ENCODE data around the gene GRB10.

GRB10 gene

GRCh38 chr7:50822110-50822509 lies 39.4 kb upstream of the GRB10 start:
- H4K20me1 ChIP-seq (ENCODE audit: insufficient read depth, low read length) = no peaks in the 10 kb centered on the region
- H2AFZ ChIP-seq (ENCODE audit: low read depth, low read length) = no peak overlapping the region
- H3K27me3 ChIP-seq (ENCODE audit: low read depth, low read length) = peaks cover 2% of the 10 kb centered on the region; the same call in 1 of the 2 replicates
- H3K4me1 ChIP-seq (ENCODE audit: low read length) = no peaks in the 10 kb centered on the region
- H3K79me2 ChIP-seq (ENCODE audit: low read length) = no peaks in the 10 kb centered on the region
- TF ChIP-seq, protein P1, sequence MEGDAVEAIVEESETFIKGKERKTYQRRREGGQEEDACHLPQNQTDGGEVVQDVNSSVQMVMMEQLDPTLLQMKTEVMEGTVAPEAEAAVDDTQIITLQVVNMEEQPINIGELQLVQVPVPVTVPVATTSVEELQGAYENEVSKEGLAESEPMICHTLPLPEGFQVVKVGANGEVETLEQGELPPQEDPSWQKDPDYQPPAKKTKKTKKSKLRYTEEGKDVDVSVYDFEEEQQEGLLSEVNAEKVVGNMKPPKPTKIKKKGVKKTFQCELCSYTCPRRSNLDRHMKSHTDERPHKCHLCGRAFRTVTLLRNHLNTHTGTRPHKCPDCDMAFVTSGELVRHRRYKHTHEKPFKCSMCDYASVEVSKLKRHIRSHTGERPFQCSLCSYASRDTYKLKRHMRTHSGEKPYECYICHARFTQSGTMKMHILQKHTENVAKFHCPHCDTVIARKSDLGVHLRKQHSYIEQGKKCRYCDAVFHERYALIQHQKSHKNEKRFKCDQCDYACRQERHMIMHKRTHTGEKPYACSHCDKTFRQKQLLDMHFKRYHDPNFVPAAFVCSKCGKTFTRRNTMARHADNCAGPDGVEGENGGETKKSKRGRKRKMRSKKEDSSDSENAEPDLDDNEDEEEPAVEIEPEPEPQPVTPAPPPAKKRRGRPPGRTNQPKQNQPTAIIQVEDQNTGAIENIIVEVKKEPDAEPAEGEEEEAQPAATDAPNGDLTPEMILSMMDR (IDR thresholded peaks at IDR 0.05; ENCODE audit: low read depth, low read length) = no peak
- no peak for TF ChIP-seq EZH2phosphoT487 (IDR thresholded peaks at IDR 0.05; ENCODE audit: low read depth)
- H3K9ac ChIP-seq (ENCODE audit: low read length) = no peak overlapping the region
- no peak overlapping the region for H3K4me2 ChIP-seq (ENCODE audit: low read length)
- no peaks in the 10 kb centered on the region for H3K36me3 ChIP-seq (replicated peaks; ENCODE audit: low read depth, low read length)
- no peaks in the 10 kb centered on the region for H3K9me3 ChIP-seq (ENCODE audit: insufficient read depth, low read length)
- H3K4me3 ChIP-seq (ENCODE audit: low read length) = no peak overlapping the region
- no peak overlapping the region for H3K27ac ChIP-seq (ENCODE audit: low read length)

- H2AFZ ChIP-seq (ENCODE audit: low read depth, low read length) = no peak overlapping the region
- no peaks in the 10 kb centered on the region for H3K4me1 ChIP-seq (ENCODE audit: low read length)
- no peak overlapping the region for H3K4me3 ChIP-seq (ENCODE audit: low read length)
- H3K79me2 ChIP-seq (ENCODE audit: low read length) = no peaks in the 10 kb centered on the region
- TF ChIP-seq EZH2phosphoT487 (IDR thresholded peaks at IDR 0.05; ENCODE audit: low read depth) = no peak
- TF ChIP-seq, protein P1 (IDR thresholded peaks at IDR 0.05; ENCODE audit: low read depth, low read length) = no peak
- no peaks in the 10 kb centered on the region for H3K36me3 ChIP-seq (replicated peaks; ENCODE audit: low read depth, low read length)
- no peak overlapping the region for H3K4me2 ChIP-seq (ENCODE audit: low read length)
- H3K27me3 ChIP-seq (ENCODE audit: low read depth, low read length) = peaks cover 2% of the 10 kb centered on the region; the same call in 1 of the 2 replicates
- H4K20me1 ChIP-seq (ENCODE audit: insufficient read depth, low read length) = no peaks in the 10 kb centered on the region
- no peaks in the 10 kb centered on the region for H3K9me3 ChIP-seq (ENCODE audit: insufficient read depth, low read length)
- H3K27ac ChIP-seq (ENCODE audit: low read length) = no peak overlapping the region
- H3K9ac ChIP-seq (ENCODE audit: low read length) = no peak overlapping the region
Observed at GRCh38 chr7:50821457-50822008, 38.8 kb upstream of the GRB10 start.

DNA sequence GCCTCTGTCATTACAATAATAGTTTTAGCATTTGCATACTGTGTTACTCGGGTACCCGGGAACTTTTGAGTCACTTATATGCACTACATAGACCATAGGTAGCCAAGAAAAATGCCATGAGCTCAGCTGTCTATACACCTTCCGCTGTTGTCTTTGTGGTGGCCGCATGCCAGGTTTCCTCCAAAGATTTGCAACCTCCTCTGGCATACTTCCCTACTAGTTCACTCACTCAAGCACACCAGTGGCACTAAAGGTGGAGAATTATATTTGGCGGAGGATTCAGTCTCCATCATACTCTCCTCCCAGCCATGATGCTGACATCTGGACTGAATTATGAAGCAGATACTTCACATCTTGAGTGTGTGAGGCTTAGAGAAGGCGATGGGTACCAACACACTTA lies 35.6 kb upstream of the GRB10 start:
- Histone ChIP-seq H4K20me1 (ENCODE audit: insufficient read depth, low read length) (no peaks in the 10 kb centered on the region), H3K27ac (ENCODE audit: low read length) (no peak overlapping the region), H3K4me3 (ENCODE audit: low read length) (no peak overlapping the region), H3K27me3 (ENCODE audit: low read depth, low read length) (0 out of 2 replicates have a peak, but pooled peaks cover 2% of the 10 kb centered on the region), H3K79me2 (ENCODE audit: low read length) (no peaks in the 10 kb centered on the region), H3K9ac (ENCODE audit: low read length) (no peak overlapping the region), H3K4me2 (ENCODE audit: low read length) (no peak overlapping the region), H2AFZ (ENCODE audit: low read depth, low read length) (no peak overlapping the region), H3K9me3 (ENCODE audit: insufficient read depth, low read length) (no peaks in the 10 kb centered on the region), H3K36me3 (replicated peaks; ENCODE audit: low read depth, low read length) (no peaks in the 10 kb centered on the region), H3K4me1 (ENCODE audit: low read length) (no peaks in the 10 kb centered on the region)
- TF ChIP-seq, protein P1 (IDR thresholded peaks at IDR 0.05; ENCODE audit: low read depth, low read length) = no peak
- no peak for TF ChIP-seq EZH2phosphoT487 (IDR thresholded peaks at IDR 0.05; ENCODE audit: low read depth)

GRCh38 chr7:50817561-50817960 lies 34.9 kb upstream of the GRB10 start:
- Histone ChIP-seq H3K79me2 (ENCODE audit: low read length) (no peaks in the 10 kb centered on the region), H4K20me1 (ENCODE audit: insufficient read depth, low read length) (no peaks in the 10 kb centered on the region), H3K27ac (ENCODE audit: low read length) (no peak overlapping the region), H3K4me2 (ENCODE audit: low read length) (no peak overlapping the region), H3K36me3 (replicated peaks; ENCODE audit: low read depth, low read length) (no peaks in the 10 kb centered on the region), H3K4me1 (ENCODE audit: low read length) (no peaks in the 10 kb centered on the region), H3K27me3 (ENCODE audit: low read depth, low read length) (0 out of 2 replicates have a peak, but pooled peaks cover 2% of the 10 kb centered on the region), H3K9me3 (ENCODE audit: insufficient read depth, low read length) (no peaks in the 10 kb centered on the region), H3K4me3 (ENCODE audit: low read length) (no peak overlapping the region), H2AFZ (ENCODE audit: low read depth, low read length) (no peak overlapping the region), H3K9ac (ENCODE audit: low read length) (no peak overlapping the region)
- no peak for TF ChIP-seq EZH2phosphoT487 (IDR thresholded peaks at IDR 0.05; ENCODE audit: low read depth)
- TF ChIP-seq, protein P1 (IDR thresholded peaks at IDR 0.05; ENCODE audit: low read depth, low read length) = no peak
